PC-9 (cell line): ENCODE data around the gene EYS. TPM values are rescaled to one million over a fixed set of nuclear protein-coding genes. Genes with fewer than 3 reads are reported as not detected.

Experiments used
- BruUV-seq: library from RNA; stranded (reverse); fragments of 400-500 nt; replicated peaks from 2 replicates; lab custom pipeline; 2021; lab: Mats Ljungman, UMichigan
- CTCF ChIA-PET: fragments of 300-600 bp; sonication (Branson Sonifier 250); formaldehyde crosslinking; loops from one replicate; lab custom pipeline; 2022; ENCODE audit warnings: antibody characterized with exemption; lab: Charles Lee
- POLR2A ChIA-PET: fragments of 300-600 bp; sonication (Branson Sonifier 250); formaldehyde crosslinking; loops from one replicate; lab custom pipeline; 2022; ENCODE audit warnings: antibody characterized with exemption; ENCODE audit not compliant: unreplicated experiment; lab: Charles Lee
- DNase-seq, 2 experiments: peaks; one replicate each; pipeline versions ENCODE4 v3.0.0 to v3.0.0-alpha.2; 2015 to 2022; ENCODE audit warnings: mixed read lengths in 1 of 2
- H2AFZ ChIP-seq: fragments of 200-600 bp; sonication (generic); 2 replicates; pipeline ENCODE4 v1.8.1; 2017; ENCODE audit warnings: antibody characterized with exemption
- H3F3A ChIP-seq: fragments of 200-600 bp; sonication (generic); 2 replicates; pipeline ENCODE4 v1.8.1; 2017; ENCODE audit warnings: antibody characterized with exemption, mild to moderate bottlenecking, low read depth; ENCODE audit not compliant: insufficient read depth
- H3K27ac ChIP-seq: fragments of 200-600 bp; sonication (generic); 2 replicates; pipeline ENCODE4 v1.6.1; 2016; ENCODE audit warnings: mixed run types
- H3K27me3 ChIP-seq: fragments of 200-600 bp; sonication (generic); 2 replicates; pipeline ENCODE4 v1.6.1; 2016; ENCODE audit warnings: low read depth, mixed run types; ENCODE audit not compliant: insufficient read depth
- H3K36me3 ChIP-seq: fragments of 200-600 bp; sonication (generic); 2 replicates; pipeline ENCODE4 v1.6.1; 2016; ENCODE audit warnings: low read depth, mixed run types
- H3K4me1 ChIP-seq: fragments of 200-600 bp; sonication (generic); replicated peaks from 2 replicates; pipeline ENCODE4 v1.6.1; 2016; ENCODE audit warnings: mixed run types; ENCODE audit not compliant: insufficient read depth
- H3K4me2 ChIP-seq: fragments of 200-600 bp; sonication (generic); 2 replicates; pipeline ENCODE4 v1.6.1; 2017; ENCODE audit warnings: mixed run types
- H3K4me3 ChIP-seq: fragments of 200-600 bp; sonication (generic); 2 replicates; pipeline ENCODE4 v1.6.1; 2016; ENCODE audit warnings: mixed run types
- H3K79me2 ChIP-seq: fragments of 200-600 bp; sonication (generic); 2 replicates; pipeline ENCODE4 v1.6.1; 2017; ENCODE audit warnings: low read depth, mixed run types
- H3K9me2 ChIP-seq: fragments of 200-600 bp; sonication (generic); 2 replicates; pipeline ENCODE4 v1.8.1; 2017; ENCODE audit warnings: mild to moderate bottlenecking; ENCODE audit not compliant: insufficient read depth
- H3K9me3 ChIP-seq: fragments of 200-600 bp; sonication (generic); 2 replicates; pipeline ENCODE4 v1.8.1; 2016; ENCODE audit warnings: low read depth; ENCODE audit not compliant: insufficient read depth
- H4K20me1 ChIP-seq: fragments of 200-600 bp; sonication (generic); 2 replicates; pipeline ENCODE4 v1.8.1; 2017; ENCODE audit not compliant: insufficient read depth
- EZH2 ChIP-seq: fragments of 200-600 bp; sonication (generic); IDR thresholded peaks from 2 replicates; pipeline ENCODE4 v1.8.0; 2017; ENCODE audit warnings: antibody characterized with exemption, low read depth
- intact Hi-C: fragments of 100-400 bp; cut with micrococcal nuclease; formaldehyde crosslinking; loops from one replicate; pipeline ENCODE4 v1.10.0; 2022; ENCODE audit not compliant: unreplicated experiment
- total RNA-seq: library from RNA; stranded (reverse); gene quantifications from 2 replicates; pipeline ENCODE4 v1.2.3, GENCODE V29; 2021
- TF ChIP-seq, protein P1 (sequence below): fragments of 200-600 bp; sonication (generic); conservative IDR thresholded peaks from 2 replicates; pipeline ENCODE4 v1.6.1; 2017; ENCODE audit warnings: mixed run types, antibody characterized with exemption, mild to moderate bottlenecking, moderate library complexity

EYS gene
- total RNA-seq, 1 experiment from 2014 or later: not detected

GRCh38 chr6:64255000-64255399 is 1452.0 kb downstream of the EYS start:
- ChIA-PET POLR2A (no interaction called here), CTCF (no interaction called here)
- no peak overlapping the region for H3K27ac ChIP-seq
- TF ChIP-seq EZH2: no peak
- H3K9me3 ChIP-seq: no peaks in the 10 kb centered on the region
- no peaks in the 10 kb centered on the region for H3K4me1 ChIP-seq
- no peak for DNase-seq
- no peak overlapping the region for H3K4me3 ChIP-seq
- no peaks in the 10 kb centered on the region for H3K27me3 ChIP-seq
- H3K36me3 ChIP-seq: no peaks in the 10 kb centered on the region
- no peaks in the 10 kb centered on the region for H3F3A ChIP-seq
- H3K79me2 ChIP-seq: no peaks in the 10 kb centered on the region
- H2AFZ ChIP-seq: no peak overlapping the region
- intact Hi-C loops: no loop called here
- no peaks in the 10 kb centered on the region for H4K20me1 ChIP-seq
- no peak overlapping the region for H3K4me2 ChIP-seq
- BruUV-seq: no TSS peak
- no peaks in the 10 kb centered on the region for H3K9me2 ChIP-seq

DNA sequence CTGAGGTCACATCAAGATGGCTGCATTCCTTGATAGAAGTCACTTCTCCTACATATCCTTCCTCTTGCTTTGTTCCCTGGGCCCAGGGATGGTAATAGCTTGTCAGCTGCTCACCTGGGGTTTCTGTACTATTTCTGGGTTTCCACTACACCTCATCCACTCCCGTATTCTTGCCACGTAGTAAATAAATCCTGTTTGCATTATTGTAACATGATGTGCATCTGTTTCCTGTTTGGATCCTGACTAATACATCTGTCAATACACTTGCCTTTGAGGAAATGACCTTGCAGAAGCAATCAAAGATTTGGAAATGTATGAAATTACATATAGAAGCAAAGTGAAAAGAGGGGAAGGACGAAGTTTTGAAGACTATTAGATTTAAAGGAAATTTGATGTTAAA is 1452.5 kb downstream of the EYS start:
- no peaks in the 10 kb centered on the region for H3K9me3 ChIP-seq
- H3K4me2 ChIP-seq: no peak overlapping the region
- H3K36me3 ChIP-seq: no peaks in the 10 kb centered on the region
- no peaks in the 10 kb centered on the region for H3F3A ChIP-seq
- CTCF ChIA-PET: no interaction called here
- no peaks in the 10 kb centered on the region for H3K4me1 ChIP-seq
- no peak for DNase-seq
- H2AFZ ChIP-seq: no peak overlapping the region
- no peaks in the 10 kb centered on the region for H3K27me3 ChIP-seq
- no peak for TF ChIP-seq EZH2
- TF ChIP-seq, protein P1, sequence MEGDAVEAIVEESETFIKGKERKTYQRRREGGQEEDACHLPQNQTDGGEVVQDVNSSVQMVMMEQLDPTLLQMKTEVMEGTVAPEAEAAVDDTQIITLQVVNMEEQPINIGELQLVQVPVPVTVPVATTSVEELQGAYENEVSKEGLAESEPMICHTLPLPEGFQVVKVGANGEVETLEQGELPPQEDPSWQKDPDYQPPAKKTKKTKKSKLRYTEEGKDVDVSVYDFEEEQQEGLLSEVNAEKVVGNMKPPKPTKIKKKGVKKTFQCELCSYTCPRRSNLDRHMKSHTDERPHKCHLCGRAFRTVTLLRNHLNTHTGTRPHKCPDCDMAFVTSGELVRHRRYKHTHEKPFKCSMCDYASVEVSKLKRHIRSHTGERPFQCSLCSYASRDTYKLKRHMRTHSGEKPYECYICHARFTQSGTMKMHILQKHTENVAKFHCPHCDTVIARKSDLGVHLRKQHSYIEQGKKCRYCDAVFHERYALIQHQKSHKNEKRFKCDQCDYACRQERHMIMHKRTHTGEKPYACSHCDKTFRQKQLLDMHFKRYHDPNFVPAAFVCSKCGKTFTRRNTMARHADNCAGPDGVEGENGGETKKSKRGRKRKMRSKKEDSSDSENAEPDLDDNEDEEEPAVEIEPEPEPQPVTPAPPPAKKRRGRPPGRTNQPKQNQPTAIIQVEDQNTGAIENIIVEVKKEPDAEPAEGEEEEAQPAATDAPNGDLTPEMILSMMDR: no peak
- H3K4me3 ChIP-seq: no peak overlapping the region
- H3K9me2 ChIP-seq: no peaks in the 10 kb centered on the region
- no peaks in the 10 kb centered on the region for H3K79me2 ChIP-seq
- no peaks in the 10 kb centered on the region for H4K20me1 ChIP-seq
- no peak overlapping the region for H3K27ac ChIP-seq
- intact Hi-C loops: no loop called here
- POLR2A ChIA-PET: no interaction called here
- no TSS peak for BruUV-seq

DNA sequence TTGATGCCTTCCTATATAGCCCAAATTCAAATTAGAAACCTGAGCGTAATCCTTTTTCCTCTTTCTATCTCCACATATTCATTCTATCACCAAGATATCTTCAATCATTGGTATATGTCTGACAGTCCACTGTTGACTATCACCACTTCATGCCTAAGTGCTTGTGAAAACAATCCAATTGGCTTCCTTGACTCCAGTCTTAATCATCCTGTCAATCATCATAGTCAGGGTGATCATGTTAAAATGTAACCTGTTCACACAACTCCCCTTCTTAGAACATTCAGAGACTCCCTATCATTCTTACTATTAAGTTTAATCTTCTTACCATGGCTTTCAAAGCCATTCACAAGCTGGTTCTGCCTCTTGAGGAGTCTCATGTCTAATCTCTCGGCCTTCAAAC is 1454.8 kb downstream of the EYS start:
- intact Hi-C loops: no loop called here
- no peaks in the 10 kb centered on the region for H3K79me2 ChIP-seq
- no peaks in the 10 kb centered on the region for H4K20me1 ChIP-seq
- no peak for TF ChIP-seq EZH2
- TF ChIP-seq, protein P1: no peak
- no peaks in the 10 kb centered on the region for H3K4me1 ChIP-seq
- H3K36me3 ChIP-seq: no peaks in the 10 kb centered on the region
- no peak overlapping the region for H3K27ac ChIP-seq
- no peak for DNase-seq
- H2AFZ ChIP-seq: no peak overlapping the region
- no peaks in the 10 kb centered on the region for H3F3A ChIP-seq
- BruUV-seq: no TSS peak
- H3K9me2 ChIP-seq: no peaks in the 10 kb centered on the region
- no peaks in the 10 kb centered on the region for H3K27me3 ChIP-seq
- H3K9me3 ChIP-seq: no peaks in the 10 kb centered on the region
- POLR2A ChIA-PET: no interaction called here
- CTCF ChIA-PET: no interaction called here
- no peak overlapping the region for H3K4me2 ChIP-seq
- no peak overlapping the region for H3K4me3 ChIP-seq

- no peak for DNase-seq
- no peak overlapping the region for H3K4me2 ChIP-seq
Measured at GRCh38 chr6:64250126-64250525, 1456.9 kb downstream of the EYS start.

More at GRCh38 chr6:64250126-64250525, 1456.9 kb downstream of the EYS start:
- ChIA-PET POLR2A (no interaction called here), CTCF (interaction anchor here (0.6 kb wide), 1 partner anchor 146 kb away, joined by 3 read pairs; no protein-coding TSS in a partner anchor)
- BruUV-seq: no TSS peak
- Histone ChIP-seq H3K9me3 (no peaks in the 10 kb centered on the region), H3K27me3 (no peaks in the 10 kb centered on the region), H3K9me2 (no peaks in the 10 kb centered on the region), H3K36me3 (no peaks in the 10 kb centered on the region), H3K27ac (no peak overlapping the region), H3K4me1 (no peaks in the 10 kb centered on the region), H3K4me3 (no peak overlapping the region), H3K79me2 (no peaks in the 10 kb centered on the region), H3F3A (no peaks in the 10 kb centered on the region), H4K20me1 (no peaks in the 10 kb centered on the region), H2AFZ (no peak overlapping the region)
- intact Hi-C loops: no loop called here
- TF ChIP-seq, protein P1: no peak; the same call in 1 of the 2 replicates
- TF ChIP-seq EZH2: no peak
